Activated CD8-positive, alpha-beta T cell treated with anti-CD3 and anti-CD28 coated beads for 36 hours (primary cell): ENCODE measurements around the gene ABCD3. TPM values are rescaled to one million over a fixed set of nuclear protein-coding genes. Genes with fewer than 3 reads are reported as not detected.

Source experiments
- ATAC-seq: fragments of 200-7000 bp; cut with Tn5 transposase; one replicate; pipeline ENCODE4 v1.10.0; 2021; ENCODE audit warnings: mild to moderate bottlenecking, moderate library complexity
- CTCF ChIA-PET: fragments of 350-600 bp; sonication (Branson Sonifier 250); formaldehyde crosslinking; loops from one replicate; lab custom pipeline; 2021; ENCODE audit warnings: antibody characterized with exemption; lab: Charles Lee
- POLR2A ChIA-PET: fragments of 350-600 bp; sonication (Branson Sonifier 250); formaldehyde crosslinking; loops from one replicate; lab custom pipeline; 2021; ENCODE audit warnings: antibody characterized with exemption; lab: Charles Lee
- DNase-seq: peaks from one replicate; pipeline ENCODE4 v3.0.0-alpha.2; 2020
- H3K27ac Mint-ChIP-seq: one replicate; pipeline ENCODE4 v1.8.0; 2021; ENCODE audit warnings: mild to moderate bottlenecking, mixed read lengths
- H3K27me3 Mint-ChIP-seq: one replicate; pipeline ENCODE4 v1.8.0; 2021; ENCODE audit warnings: mixed read lengths
- H3K36me3 Mint-ChIP-seq: one replicate; pipeline ENCODE4 v1.8.0; 2021; ENCODE audit warnings: low read depth, mixed read lengths
- H3K4me1 Mint-ChIP-seq: one replicate; pipeline ENCODE4 v1.8.0; 2021; ENCODE audit warnings: low read depth, mixed read lengths
- H3K4me3 Mint-ChIP-seq: one replicate; pipeline ENCODE4 v1.8.0; 2021; ENCODE audit warnings: mild to moderate bottlenecking, moderate library complexity, mixed read lengths
- H3K9me3 Mint-ChIP-seq: one replicate; pipeline ENCODE4 v1.8.0; 2021; ENCODE audit warnings: mixed read lengths
- CTCF ChIP-seq: fragments of 200-600 bp; IDR thresholded peaks from one replicate; pipeline ENCODE4 v1.8.0; 2022; ENCODE audit warnings: antibody characterized with exemption, mild to moderate bottlenecking
- intact Hi-C: fragments of 100-400 bp; cut with micrococcal nuclease; formaldehyde crosslinking; loops from one replicate; pipeline ENCODE4 v1.10.0; 2022
- total RNA-seq, 2 experiments: library from RNA; stranded (reverse); gene quantifications; one replicate each; pipeline ENCODE4 v1.2.3, GENCODE V29; 2021

ABCD3 gene
- total RNA-seq, 2 experiments from 2014 or later: 31.3 to 31.9 TPM

- H3K27me3 Mint-ChIP-seq: no peaks in the 10 kb centered on the region
- no peak for ATAC-seq
- no peaks in the 10 kb centered on the region for H3K9me3 Mint-ChIP-seq
- H3K27ac Mint-ChIP-seq: no peak overlapping the region
- H3K36me3 Mint-ChIP-seq: no peaks in the 10 kb centered on the region
- ChIA-PET CTCF (interaction anchor here (1.2 kb wide), 1 partner anchor 11 kb away, joined by 5 read pairs; no protein-coding TSS in a partner anchor), POLR2A (no interaction called here)
- H3K4me3 Mint-ChIP-seq: no peak overlapping the region
- intact Hi-C loops: loop anchor here (10.0 kb wide), 1 partner anchor 277 kb away; no protein-coding TSS in a partner anchor
- no peaks in the 10 kb centered on the region for H3K4me1 Mint-ChIP-seq
- TF ChIP-seq CTCF: no peak
- DNase-seq: no peak
These were observed 109.3 kb downstream of the ABCD3 start for GRCh38 chr1:94527447-94528031.

- no peaks in the 10 kb centered on the region for H3K36me3 Mint-ChIP-seq
These were observed 110.1 kb downstream of the ABCD3 start for GRCh38 chr1:94528299-94528698.

GRCh38 chr1:94528826-94529225, 110.6 kb downstream of the ABCD3 start:
- no peak for DNase-seq
- Mint-ChIP-seq H3K4me3 (no peak overlapping the region), H3K4me1 (no peaks in the 10 kb centered on the region), H3K9me3 (no peaks in the 10 kb centered on the region), H3K27me3 (no peaks in the 10 kb centered on the region), H3K36me3 (no peaks in the 10 kb centered on the region), H3K27ac (no peak overlapping the region)
- ChIA-PET POLR2A (interaction anchor here (1.2 kb wide), 1 partner anchor 922 kb away, joined by 3 read pairs; no protein-coding TSS in a partner anchor), CTCF (interaction anchor here (1.4 kb wide), 1 partner anchor 10 kb away, joined by 5 read pairs; no protein-coding TSS in a partner anchor)
- intact Hi-C loops: loop anchor here (10.0 kb wide), 1 partner anchor 276 kb away; no protein-coding TSS in a partner anchor
- no peak for TF ChIP-seq CTCF
- ATAC-seq: no peak

More at GRCh38 chr1:94528299-94528698, 110.1 kb downstream of the ABCD3 start:
- ChIA-PET POLR2A (no interaction called here), CTCF (interaction anchor here (1.4 kb wide), 1 partner anchor 9 kb away, joined by 5 read pairs; no protein-coding TSS in a partner anchor)
- DNase-seq: no peak
- no peaks in the 10 kb centered on the region for H3K4me1 Mint-ChIP-seq
- no peak for ATAC-seq
- no peaks in the 10 kb centered on the region for H3K9me3 Mint-ChIP-seq
- no peak overlapping the region for H3K4me3 Mint-ChIP-seq
- TF ChIP-seq CTCF: no peak
- no peak overlapping the region for H3K27ac Mint-ChIP-seq
- H3K27me3 Mint-ChIP-seq: no peaks in the 10 kb centered on the region
- intact Hi-C loops: loop anchor here (10.0 kb wide), 1 partner anchor 277 kb away; no protein-coding TSS in a partner anchor

GRCh38 chr1:94529416-94529815, 111.2 kb downstream of the ABCD3 start:
- intact Hi-C loops: loop anchor here (10.0 kb wide), 1 partner anchor 275 kb away; no protein-coding TSS in a partner anchor
- ChIA-PET POLR2A (interaction anchor here (1.2 kb wide), 1 partner anchor 922 kb away, joined by 3 read pairs; no protein-coding TSS in a partner anchor), CTCF (interaction anchor here (1.4 kb wide), 1 partner anchor 10 kb away, joined by 5 read pairs; no protein-coding TSS in a partner anchor)
- Mint-ChIP-seq H3K36me3 (no peaks in the 10 kb centered on the region), H3K4me3 (no peak overlapping the region), H3K4me1 (no peaks in the 10 kb centered on the region), H3K27ac (no peak overlapping the region), H3K27me3 (peaks cover 2% of the 10 kb centered on the region), H3K9me3 (no peaks in the 10 kb centered on the region)
- DNase-seq (no peak), ATAC-seq (no peak)
- TF ChIP-seq CTCF: no peak

- Mint-ChIP-seq H3K4me3 (no peak overlapping the region), H3K27ac (no peak overlapping the region), H3K4me1 (no peaks in the 10 kb centered on the region), H3K9me3 (no peaks in the 10 kb centered on the region), H3K27me3 (peaks cover 4% of the 10 kb centered on the region), H3K36me3 (no peaks in the 10 kb centered on the region)
- intact Hi-C loops: no loop called here
- ChIA-PET POLR2A (no interaction called here), CTCF (no interaction called here)
- no peak for ATAC-seq
- no peak for DNase-seq
- no peak for TF ChIP-seq CTCF
These were observed 112.2 kb downstream of the ABCD3 start for GRCh38 chr1:94530373-94530878.
